ENCODE results near the gene TMED4. TPM values are rescaled to one million over a fixed set of nuclear protein-coding genes. Genes with fewer than 3 reads are reported as not detected.

TMED4 gene
- total and polyA plus RNA-seq, 10 of the 15 experiments (the other 5 are each of a cell fraction or from before 2014, with no cell fraction given), result 20.8 to 71.3 (median 51.0) TPM

GRCh38 chr7:44604941-44605340 lies 22.9 kb upstream of the TMED4 start:
- FAIRE-seq, result no peak
- Histone ChIP-seq H3K36me3 (ENCODE audit: control insufficient read depth in 2 of 2, insufficient read depth in 2 of 2, low read length in 1 of 2) (no peaks in the 10 kb centered on the region), H3K9ac (ENCODE audit: control insufficient read depth, insufficient read depth, low read length) (no peak overlapping the region), H3K27me3 (replicated peaks in 1 of 2; ENCODE audit: control insufficient read depth in 2 of 2, insufficient read depth in 2 of 2, low read length in 1 of 2) (no peaks in the 10 kb centered on the region), H3K27ac (ENCODE audit: control insufficient read depth, insufficient read depth) (no peak overlapping the region), H3K4me2 (ENCODE audit: control insufficient read depth, insufficient read depth) (no peak overlapping the region), H4K20me1 (ENCODE audit: control insufficient read depth, insufficient read depth) (no peaks in the 10 kb centered on the region), H2AFZ (ENCODE audit: control insufficient read depth, low read depth, low read length) (no peak overlapping the region), H3K4me3 (0 out of 2 replicates have a peak overlapping the region, but pooled peaks have one; percentile 66), H3K79me2 (ENCODE audit: control insufficient read depth, insufficient read depth, low read length) (peaks cover 30% of the 10 kb centered on the region), H3K4me1 (ENCODE audit: control insufficient read depth, insufficient read depth, low read length) (peaks cover 19% of the 10 kb centered on the region), H3K9me3 (replicated peaks; ENCODE audit: control insufficient read depth, insufficient read depth, low read length) (no peaks in the 10 kb centered on the region)
- in situ Hi-C loops (cut with MboI) (no loop called here), intact Hi-C loops (cut with micrococcal nuclease; ENCODE audit: unreplicated experiment) (loop anchor here (5.0 kb wide), 1 partner anchor 192 kb away; the partner anchor contains the start of gene PPIA)
- ATAC-seq, result no peak
- ChIA-PET CTCF (interaction anchor here (2.0 to 2.7 kb wide), 2 partner anchors 34 to 243 kb away, joined by 7 to 13 read pairs; partner anchors contain the start of gene H2AZ2), SMC1A (ENCODE audit: uncharacterized antibody, unreplicated experiment) (interaction anchor here (1.3 to 8.8 kb wide), 5 partner anchors 12 to 244 kb away, joined by 3 to 103 read pairs (median 9); partner anchors contain the start of genes H2AZ2 and TMED4), RAD21 (ENCODE audit: unreplicated experiment) (interaction anchor here (2.2 to 3.3 kb wide), 3 partner anchors 34 to 240 kb away, joined by 13 to 36 read pairs (median 36); no protein-coding TSS in a partner anchor), POLR2A (interaction anchor here (0.6 to 7.8 kb wide), 12 partner anchors 10 to 242 kb away, joined by 3 to 95 read pairs (median 4); partner anchors contain the start of gene ZMIZ2)
- TF ChIP-seq FOS (IDR thresholded peaks at IDR 0.05; ENCODE audit: borderline replicate concordance, extremely low read depth, insufficient read length) (no peak), KAT2A (conservative IDR thresholded peaks at IDR 0.05; ENCODE audit: control insufficient read depth, low read depth, low read length) (no peak), ZNF207 (IDR thresholded peaks at IDR 0.05; ENCODE audit: borderline replicate concordance) (no peak), PAX5 (IDR thresholded peaks at IDR 0.05; ENCODE audit: borderline replicate concordance, low read depth, low read length) (no peak), RUNX3 (IDR thresholded peaks at IDR 0.05; ENCODE audit: low read length) (no peak), TCF3 (IDR thresholded peaks at IDR 0.05; ENCODE audit: borderline replicate concordance, insufficient read depth, low read depth, low read length) (no peak), ZSCAN29 (IDR thresholded peaks at IDR 0.05) (no peak), CHD2 (IDR thresholded peaks at IDR 0.05; ENCODE audit: borderline replicate concordance, low read depth, low read length) (no peak), FOXM1 (IDR thresholded peaks at IDR 0.05; ENCODE audit: low read depth, low read length) (no peak), SRF (IDR thresholded peaks at IDR 0.05; ENCODE audit: low read depth in 2 of 2, low read length in 2 of 2) (no peak), BHLHE40 (IDR thresholded peaks at IDR 0.05; ENCODE audit: borderline replicate concordance in 1 of 2, low read depth in 2 of 2, low read length in 1 of 2) (no peak), BCLAF1 (IDR thresholded peaks at IDR 0.05) (no peak), ZNF592 (IDR thresholded peaks at IDR 0.05) (no peak)
- BruUV-seq (replicated peaks), result no TSS peak
- no peak for DNase-seq (ENCODE audit: low read depth, low spot score)
- WGBS (ENCODE audit: insufficient coverage, insufficient replicate concordance, low lambda C conversion rate, missing lambda C conversion rate), result 43% methylated on average over 2 of the region's 2 CpGs
